GM23338 (cell line): Measurements from ENCODE around the gene C17orf114.

ENCODE experiments used
- CREB1 ChIP-seq: fragments of 250-450 bp; sonication (Bioruptor Pico); IDR thresholded peaks from 2 replicates; pipeline ENCODE4 v1.5.0; 2020; ENCODE audit warnings: low read depth, mild to moderate bottlenecking, moderate library complexity
- STAT1 ChIP-seq: IDR thresholded peaks from one replicate; pipeline ENCODE4 v1.6.1; 2016; ENCODE audit warnings: antibody characterized with exemption; ENCODE audit not compliant: unreplicated experiment
- TF ChIP-seq, protein P1 (sequence below): fragments of 250-450 bp; sonication (Bioruptor Pico); IDR thresholded peaks from 2 replicates; pipeline ENCODE4 v1.5.0; 2020; ENCODE audit warnings: mild to moderate bottlenecking, moderate library complexity
- TF ChIP-seq, protein P2 (sequence below), 2 experiments: fragments of 200-600 bp in 1 of 2; sonication (generic) in 1 of 2; conservative IDR thresholded peaks; 2 replicates each; pipeline versions ENCODE4 v1.5.1 to v1.6.1; 2016 to 2017; ENCODE audit warnings: antibody characterized with exemption in 2 of 2, low read depth in 2 of 2, mild to moderate bottlenecking in 2 of 2, moderate library complexity in 1 of 2

C17orf114 gene

GRCh38 chr17:4807605-4808377 lies 5.7 kb upstream of the C17orf114 start (continued):
- TF ChIP-seq, protein P1, sequence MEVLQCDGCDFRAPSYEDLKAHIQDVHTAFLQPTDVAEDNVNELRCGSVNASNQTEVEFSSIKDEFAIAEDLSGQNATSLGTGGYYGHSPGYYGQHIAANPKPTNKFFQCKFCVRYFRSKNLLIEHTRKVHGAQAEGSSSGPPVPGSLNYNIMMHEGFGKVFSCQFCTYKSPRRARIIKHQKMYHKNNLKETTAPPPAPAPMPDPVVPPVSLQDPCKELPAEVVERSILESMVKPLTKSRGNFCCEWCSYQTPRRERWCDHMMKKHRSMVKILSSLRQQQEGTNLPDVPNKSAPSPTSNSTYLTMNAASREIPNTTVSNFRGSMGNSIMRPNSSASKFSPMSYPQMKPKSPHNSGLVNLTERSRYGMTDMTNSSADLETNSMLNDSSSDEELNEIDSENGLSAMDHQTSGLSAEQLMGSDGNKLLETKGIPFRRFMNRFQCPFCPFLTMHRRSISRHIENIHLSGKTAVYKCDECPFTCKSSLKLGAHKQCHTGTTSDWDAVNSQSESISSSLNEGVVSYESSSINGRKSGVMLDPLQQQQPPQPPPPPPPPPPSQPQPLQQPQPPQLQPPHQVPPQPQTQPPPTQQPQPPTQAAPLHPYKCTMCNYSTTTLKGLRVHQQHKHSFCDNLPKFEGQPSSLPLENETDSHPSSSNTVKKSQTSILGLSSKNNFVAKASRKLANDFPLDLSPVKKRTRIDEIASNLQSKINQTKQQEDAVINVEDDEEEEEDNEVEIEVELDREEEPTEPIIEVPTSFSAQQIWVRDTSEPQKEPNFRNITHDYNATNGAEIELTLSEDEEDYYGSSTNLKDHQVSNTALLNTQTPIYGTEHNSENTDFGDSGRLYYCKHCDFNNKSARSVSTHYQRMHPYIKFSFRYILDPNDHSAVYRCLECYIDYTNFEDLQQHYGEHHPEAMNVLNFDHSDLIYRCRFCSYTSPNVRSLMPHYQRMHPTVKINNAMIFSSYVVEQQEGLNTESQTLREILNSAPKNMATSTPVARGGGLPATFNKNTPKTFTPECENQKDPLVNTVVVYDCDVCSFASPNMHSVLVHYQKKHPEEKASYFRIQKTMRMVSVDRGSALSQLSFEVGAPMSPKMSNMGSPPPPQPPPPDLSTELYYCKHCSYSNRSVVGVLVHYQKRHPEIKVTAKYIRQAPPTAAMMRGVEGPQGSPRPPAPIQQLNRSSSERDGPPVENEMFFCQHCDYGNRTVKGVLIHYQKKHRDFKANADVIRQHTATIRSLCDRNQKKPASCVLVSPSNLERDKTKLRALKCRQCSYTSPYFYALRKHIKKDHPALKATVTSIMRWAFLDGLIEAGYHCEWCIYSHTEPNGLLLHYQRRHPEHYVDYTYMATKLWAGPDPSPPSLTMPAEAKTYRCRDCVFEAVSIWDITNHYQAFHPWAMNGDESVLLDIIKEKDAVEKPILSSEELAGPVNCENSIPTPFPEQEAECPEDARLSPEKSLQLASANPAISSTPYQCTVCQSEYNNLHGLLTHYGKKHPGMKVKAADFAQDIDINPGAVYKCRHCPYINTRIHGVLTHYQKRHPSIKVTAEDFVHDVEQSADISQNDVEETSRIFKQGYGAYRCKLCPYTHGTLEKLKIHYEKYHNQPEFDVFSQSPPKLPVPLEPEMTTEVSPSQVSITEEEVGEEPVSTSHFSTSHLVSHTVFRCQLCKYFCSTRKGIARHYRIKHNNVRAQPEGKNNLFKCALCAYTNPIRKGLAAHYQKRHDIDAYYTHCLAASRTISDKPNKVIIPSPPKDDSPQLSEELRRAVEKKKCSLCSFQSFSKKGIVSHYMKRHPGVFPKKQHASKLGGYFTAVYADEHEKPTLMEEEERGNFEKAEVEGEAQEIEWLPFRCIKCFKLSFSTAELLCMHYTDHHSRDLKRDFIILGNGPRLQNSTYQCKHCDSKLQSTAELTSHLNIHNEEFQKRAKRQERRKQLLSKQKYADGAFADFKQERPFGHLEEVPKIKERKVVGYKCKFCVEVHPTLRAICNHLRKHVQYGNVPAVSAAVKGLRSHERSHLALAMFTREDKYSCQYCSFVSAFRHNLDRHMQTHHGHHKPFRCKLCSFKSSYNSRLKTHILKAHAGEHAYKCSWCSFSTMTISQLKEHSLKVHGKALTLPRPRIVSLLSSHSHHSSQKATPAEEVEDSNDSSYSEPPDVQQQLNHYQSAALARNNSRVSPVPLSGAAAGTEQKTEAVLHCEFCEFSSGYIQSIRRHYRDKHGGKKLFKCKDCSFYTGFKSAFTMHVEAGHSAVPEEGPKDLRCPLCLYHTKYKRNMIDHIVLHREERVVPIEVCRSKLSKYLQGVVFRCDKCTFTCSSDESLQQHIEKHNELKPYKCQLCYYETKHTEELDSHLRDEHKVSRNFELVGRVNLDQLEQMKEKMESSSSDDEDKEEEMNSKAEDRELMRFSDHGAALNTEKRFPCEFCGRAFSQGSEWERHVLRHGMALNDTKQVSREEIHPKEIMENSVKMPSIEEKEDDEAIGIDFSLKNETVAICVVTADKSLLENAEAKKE (CRISPR knock-in tag) = no peak
- TF ChIP-seq, protein P2, sequence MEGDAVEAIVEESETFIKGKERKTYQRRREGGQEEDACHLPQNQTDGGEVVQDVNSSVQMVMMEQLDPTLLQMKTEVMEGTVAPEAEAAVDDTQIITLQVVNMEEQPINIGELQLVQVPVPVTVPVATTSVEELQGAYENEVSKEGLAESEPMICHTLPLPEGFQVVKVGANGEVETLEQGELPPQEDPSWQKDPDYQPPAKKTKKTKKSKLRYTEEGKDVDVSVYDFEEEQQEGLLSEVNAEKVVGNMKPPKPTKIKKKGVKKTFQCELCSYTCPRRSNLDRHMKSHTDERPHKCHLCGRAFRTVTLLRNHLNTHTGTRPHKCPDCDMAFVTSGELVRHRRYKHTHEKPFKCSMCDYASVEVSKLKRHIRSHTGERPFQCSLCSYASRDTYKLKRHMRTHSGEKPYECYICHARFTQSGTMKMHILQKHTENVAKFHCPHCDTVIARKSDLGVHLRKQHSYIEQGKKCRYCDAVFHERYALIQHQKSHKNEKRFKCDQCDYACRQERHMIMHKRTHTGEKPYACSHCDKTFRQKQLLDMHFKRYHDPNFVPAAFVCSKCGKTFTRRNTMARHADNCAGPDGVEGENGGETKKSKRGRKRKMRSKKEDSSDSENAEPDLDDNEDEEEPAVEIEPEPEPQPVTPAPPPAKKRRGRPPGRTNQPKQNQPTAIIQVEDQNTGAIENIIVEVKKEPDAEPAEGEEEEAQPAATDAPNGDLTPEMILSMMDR (conservative IDR thresholded peaks at IDR 0.05; ENCODE audit: low read depth in 2 of 2) = no peak
- TF ChIP-seq CREB1 (no peak), STAT1 (no peak)
